ENCODE data around the gene PRR15L. TPM values are rescaled to one million over a fixed set of nuclear protein-coding genes. Genes with fewer than 3 reads are reported as not detected.

The PRR15L gene
- polyA plus RNA-seq, 1 donor: not detected

Other genes starting within 250 kb of the PRR15L start
- gene TBX21, start 224.6 kb downstream of the PRR15L start, polyA plus RNA-seq (ENCODE audit: insufficient read length): 0.15 TPM
- gene OSBPL7, start 136.1 kb downstream of the PRR15L start, polyA plus RNA-seq (ENCODE audit: insufficient read length): 16.1 TPM
- 68.7 TPM for gene MRPL10, start 126.3 kb downstream of the PRR15L start, polyA plus RNA-seq (ENCODE audit: insufficient read length)
- gene LRRC46, start 126.2 kb downstream of the PRR15L start, polyA plus RNA-seq (ENCODE audit: insufficient read length): 1.5 TPM
- 26.5 TPM for gene SCRN2, start 116.6 kb downstream of the PRR15L start, polyA plus RNA-seq (ENCODE audit: insufficient read length)
- 0.93 TPM for gene SP6, start 106.7 kb downstream of the PRR15L start, polyA plus RNA-seq (ENCODE audit: insufficient read length)
- 19.0 TPM for gene SP2, start 61.6 kb downstream of the PRR15L start, polyA plus RNA-seq (ENCODE audit: insufficient read length)
- 11.2 TPM for gene PNPO, start 16.3 kb downstream of the PRR15L start, polyA plus RNA-seq (ENCODE audit: insufficient read length)
- 74.7 TPM for gene CDK5RAP3, start 13.2 kb upstream of the PRR15L start, polyA plus RNA-seq (ENCODE audit: insufficient read length)
- gene COPZ2, start 79.9 kb upstream of the PRR15L start, polyA plus RNA-seq (ENCODE audit: insufficient read length): 39.1 TPM
- gene NFE2L1, start 90.5 kb upstream of the PRR15L start, polyA plus RNA-seq (ENCODE audit: insufficient read length): 302 TPM
- gene CBX1, start 143.6 kb upstream of the PRR15L start, polyA plus RNA-seq (ENCODE audit: insufficient read length): 74.7 TPM
- 11.8 TPM for gene SNX11, start 149.9 kb upstream of the PRR15L start, polyA plus RNA-seq (ENCODE audit: insufficient read length)

All from hindlimb muscle (tissue), 1 donor.